Peyer's patch (tissue), 4 donors: ENCODE results near the gene TRIO. TPM values are rescaled to one million over a fixed set of nuclear protein-coding genes. Genes with fewer than 3 reads are reported as not detected.

Experiments used
- DNase-seq, 3 donors: peaks; one replicate each; pipeline ENCODE4 v3.0.0-alpha.2; 2017 to 2019
- H3K27ac ChIP-seq, 4 donors: fragments of 200-600 bp; sonication (generic); one replicate each; pipeline ENCODE4 v1.5.1; 2016 to 2019
- H3K27me3 ChIP-seq, 2 donors: fragments of 200-600 bp; sonication (generic); one replicate each; pipeline ENCODE4 v1.5.1; 2019
- H3K36me3 ChIP-seq, 3 donors: fragments of 200-600 bp; sonication (generic); one replicate each; pipeline ENCODE4 v1.5.1; 2016 to 2019
- H3K4me1 ChIP-seq, 4 donors: fragments of 200-600 bp; sonication (generic); one replicate each; pipeline ENCODE4 v1.5.1; 2016 to 2019
- H3K4me3 ChIP-seq, 4 donors: fragments of 200-600 bp; sonication (generic); 1 replicate in 3 of 4; 2 replicates in 1 of 4; pipeline ENCODE4 v1.5.1; 2016 to 2019; ENCODE audit warnings: mild to moderate bottlenecking in 1 of 4
- H3K9me3 ChIP-seq, 4 donors: fragments of 200-600 bp; sonication (generic); one replicate each; pipeline ENCODE4 v1.5.1; 2016 to 2019; ENCODE audit warnings: mild to moderate bottlenecking in 1 of 4
- POLR2A ChIP-seq, 2 donors: fragments of 450-650 bp; IDR thresholded peaks; one replicate each; pipeline ENCODE4 v1.5.1; 2017; ENCODE audit warnings: antibody characterized with exemption in 2 of 2, mild to moderate bottlenecking in 2 of 2, moderate library complexity in 2 of 2
- total RNA-seq, 4 donors: library from RNA; depleted of rRNA; stranded (reverse); fragments of >200 nt; gene quantifications; one replicate each; pipeline ENCODE4 v1.1.0, GENCODE V29; 2016
- TF ChIP-seq, protein P1 (sequence below), 6 experiments: fragments of 450-650 bp in 4 of 6; fragments of 200-600 bp in 2 of 6; sonication (generic) in 1 of 6; IDR thresholded peaks; one replicate each; pipeline ENCODE4 v1.5.1; 2017 to 2019; ENCODE audit warnings: antibody characterized with exemption in 6 of 6, mild to moderate bottlenecking in 3 of 6, moderate library complexity in 1 of 6

The TRIO gene
- total RNA-seq, 4 donors from 2014 or later: 171 to 456 (median 340) TPM

DNA sequence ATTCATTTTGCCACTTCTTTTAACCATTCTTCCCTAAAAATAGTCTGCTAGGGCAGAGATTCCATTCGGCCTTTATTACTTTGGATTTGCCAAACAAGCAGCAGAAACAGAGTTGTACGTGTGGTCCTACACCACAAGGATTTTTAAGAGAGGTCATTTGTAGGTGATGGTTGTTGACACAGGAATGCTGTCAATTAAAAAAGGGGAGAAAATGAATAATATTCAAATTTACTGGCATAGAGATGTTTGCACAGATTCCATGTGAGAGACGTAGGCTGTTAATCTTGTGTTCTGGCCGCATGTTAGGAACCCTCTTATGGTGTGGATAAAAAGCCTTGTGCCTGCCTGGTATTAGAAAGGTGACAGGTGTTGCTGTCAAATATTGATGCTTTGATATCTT lies 34.9 kb downstream of the TRIO start:
- no peak for DNase-seq
- Histone ChIP-seq H3K9me3 (no peaks in the 10 kb centered on the region), H3K4me3 (no peak overlapping the region), H3K4me1 (peaks cover 0 to 20% (median 2%) of the 10 kb centered on the region in 4 donors), H3K27ac (no peak overlapping the region), H3K36me3 (no peaks in the 10 kb centered on the region), H3K27me3 (no peaks in the 10 kb centered on the region)
- TF ChIP-seq, protein P1, sequence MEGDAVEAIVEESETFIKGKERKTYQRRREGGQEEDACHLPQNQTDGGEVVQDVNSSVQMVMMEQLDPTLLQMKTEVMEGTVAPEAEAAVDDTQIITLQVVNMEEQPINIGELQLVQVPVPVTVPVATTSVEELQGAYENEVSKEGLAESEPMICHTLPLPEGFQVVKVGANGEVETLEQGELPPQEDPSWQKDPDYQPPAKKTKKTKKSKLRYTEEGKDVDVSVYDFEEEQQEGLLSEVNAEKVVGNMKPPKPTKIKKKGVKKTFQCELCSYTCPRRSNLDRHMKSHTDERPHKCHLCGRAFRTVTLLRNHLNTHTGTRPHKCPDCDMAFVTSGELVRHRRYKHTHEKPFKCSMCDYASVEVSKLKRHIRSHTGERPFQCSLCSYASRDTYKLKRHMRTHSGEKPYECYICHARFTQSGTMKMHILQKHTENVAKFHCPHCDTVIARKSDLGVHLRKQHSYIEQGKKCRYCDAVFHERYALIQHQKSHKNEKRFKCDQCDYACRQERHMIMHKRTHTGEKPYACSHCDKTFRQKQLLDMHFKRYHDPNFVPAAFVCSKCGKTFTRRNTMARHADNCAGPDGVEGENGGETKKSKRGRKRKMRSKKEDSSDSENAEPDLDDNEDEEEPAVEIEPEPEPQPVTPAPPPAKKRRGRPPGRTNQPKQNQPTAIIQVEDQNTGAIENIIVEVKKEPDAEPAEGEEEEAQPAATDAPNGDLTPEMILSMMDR (IDR thresholded peaks at IDR 0.05): no peak
- TF ChIP-seq POLR2A (IDR thresholded peaks at IDR 0.05): no peak

DNA sequence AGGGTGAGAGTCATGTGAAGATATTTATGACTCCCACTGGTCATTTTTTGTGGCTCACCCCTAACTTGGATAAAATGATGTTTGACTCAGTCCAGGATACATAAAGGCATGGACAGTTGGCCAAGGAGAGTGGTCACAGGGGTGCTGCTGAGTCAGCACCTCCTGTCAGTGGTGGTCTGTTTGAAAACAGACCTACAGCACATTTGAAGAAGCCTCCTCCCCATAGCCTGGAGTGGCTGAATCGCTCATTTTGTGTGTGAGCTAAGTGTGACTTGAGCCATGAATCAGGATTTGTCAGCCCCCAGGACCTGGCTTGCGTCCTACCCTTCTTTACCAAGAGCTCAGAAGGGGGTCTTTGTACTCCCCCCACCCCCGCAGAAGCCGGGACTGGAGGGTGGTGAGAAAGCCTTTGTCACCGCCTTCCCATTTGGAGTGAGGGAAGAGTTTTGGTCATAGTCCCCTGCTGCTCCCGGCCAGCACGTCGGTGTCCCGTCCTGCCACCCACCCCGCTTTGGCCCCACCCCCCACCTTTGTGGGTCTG lies 35.6 kb downstream of the TRIO start:
- no peak overlapping the region for H3K4me3 ChIP-seq
- no peaks in the 10 kb centered on the region for H3K9me3 ChIP-seq
- peaks cover 0 to 22% (median 2%) of the 10 kb centered on the region in 4 donors for H3K4me1 ChIP-seq
- H3K36me3 ChIP-seq: no peaks in the 10 kb centered on the region
- peak overlapping the region in 1 of 4 donors; percentile 1 for H3K27ac ChIP-seq
- DNase-seq: no peak
- H3K27me3 ChIP-seq: no peaks in the 10 kb centered on the region
- TF ChIP-seq, protein P1 (IDR thresholded peaks at IDR 0.05): no peak
- no peak for TF ChIP-seq POLR2A (IDR thresholded peaks at IDR 0.05)

GRCh38 chr5:14179446-14179845 lies 36.3 kb downstream of the TRIO start:
- DNase-seq: no peak
- TF ChIP-seq, protein P1 (IDR thresholded peaks at IDR 0.05): no peak
- no peak for TF ChIP-seq POLR2A (IDR thresholded peaks at IDR 0.05)
- Histone ChIP-seq H3K36me3 (no peaks in the 10 kb centered on the region), H3K9me3 (no peaks in the 10 kb centered on the region), H3K27me3 (no peaks in the 10 kb centered on the region), H3K4me1 (peaks cover 0 to 19% (median 0%) of the 10 kb centered on the region in 4 donors), H3K4me3 (no peak overlapping the region), H3K27ac (no peak overlapping the region)

GRCh38 chr5:14180437-14180836 lies 37.3 kb downstream of the TRIO start:
- Histone ChIP-seq H3K27ac (no peak overlapping the region), H3K36me3 (no peaks in the 10 kb centered on the region), H3K27me3 (no peaks in the 10 kb centered on the region), H3K9me3 (no peaks in the 10 kb centered on the region), H3K4me1 (peaks cover 0 to 22% (median 0%) of the 10 kb centered on the region in 4 donors), H3K4me3 (no peak overlapping the region)
- TF ChIP-seq, protein P1 (IDR thresholded peaks at IDR 0.05): no peak
- no peak for TF ChIP-seq POLR2A (IDR thresholded peaks at IDR 0.05)
- no peak for DNase-seq

DNA sequence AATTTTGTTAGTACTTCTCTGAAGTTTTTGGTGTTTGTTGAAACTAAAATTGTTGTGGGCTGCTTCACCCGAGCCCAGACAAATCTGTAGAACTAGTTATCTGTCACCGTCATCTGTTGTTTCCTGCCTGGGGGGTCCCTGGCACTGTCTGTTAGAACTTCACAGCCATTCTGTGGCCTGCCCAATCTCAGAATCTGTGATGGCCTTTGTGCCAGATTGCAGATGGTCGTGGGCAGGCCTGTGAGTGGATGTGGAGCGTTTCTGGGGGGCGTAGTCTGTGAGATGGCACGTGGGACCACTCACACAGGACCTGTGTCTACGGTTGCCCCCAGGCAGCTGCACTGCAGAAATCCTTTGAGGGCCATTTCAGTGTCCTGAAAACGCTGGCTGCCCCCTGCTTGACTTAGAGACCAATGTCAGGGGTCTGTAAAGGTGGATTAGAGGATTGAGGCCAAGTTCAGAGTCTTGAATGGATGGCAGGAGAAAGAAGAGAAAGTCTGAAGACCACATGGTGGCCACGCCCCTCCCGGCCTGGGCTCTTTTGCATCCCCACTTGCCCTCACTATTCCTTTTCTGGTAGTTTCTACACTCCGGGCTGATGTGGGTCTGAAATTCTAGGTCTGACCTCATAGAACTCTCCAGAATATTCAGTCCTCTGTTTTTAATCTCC lies 38.3 kb downstream of the TRIO start:
- no peaks in the 10 kb centered on the region for H3K27me3 ChIP-seq
- DNase-seq: no peak
- no peaks in the 10 kb centered on the region for H3K9me3 ChIP-seq
- H3K27ac ChIP-seq: peak overlapping the region in 2 of 4 donors; percentile 6 to 16
- TF ChIP-seq, protein P1 (IDR thresholded peaks at IDR 0.05): no peak
- no peak for TF ChIP-seq POLR2A (IDR thresholded peaks at IDR 0.05)
- no peaks in the 10 kb centered on the region for H3K36me3 ChIP-seq
- H3K4me1 ChIP-seq: peaks cover 0 to 26% (median 0%) of the 10 kb centered on the region in 4 donors
- H3K4me3 ChIP-seq: no peak overlapping the region
